ENCODE data around the gene STAC3. TPM values are rescaled to one million over a fixed set of nuclear protein-coding genes. Genes with fewer than 3 reads are reported as not detected.

Gene STAC3
- total RNA-seq, 2 experiments from 2014 or later: 7.5 to 9.9 TPM

DNA sequence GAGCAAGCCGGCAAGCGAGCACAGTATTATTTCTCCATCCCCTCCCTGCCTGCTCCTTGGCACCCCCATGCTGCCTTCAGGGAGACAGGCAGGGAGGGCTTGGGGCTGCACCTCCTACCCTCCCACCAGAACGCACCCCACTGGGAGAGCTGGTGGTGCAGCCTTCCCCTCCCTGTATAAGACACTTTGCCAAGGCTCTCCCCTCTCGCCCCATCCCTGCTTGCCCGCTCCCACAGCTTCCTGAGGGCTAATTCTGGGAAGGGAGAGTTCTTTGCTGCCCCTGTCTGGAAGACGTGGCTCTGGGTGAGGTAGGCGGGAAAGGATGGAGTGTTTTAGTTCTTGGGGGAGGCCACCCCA, 38.3 kb downstream of the STAC3 start:
- DNase-seq (no peak), ATAC-seq (no peak)
- H3K4me1 Mint-ChIP-seq (ENCODE audit: low read depth): peaks cover 35% of the 10 kb centered on the region
- H3K36me3 Mint-ChIP-seq (ENCODE audit: low read depth): no peaks in the 10 kb centered on the region
- H3K27me3 Mint-ChIP-seq (ENCODE audit: low read depth): peaks cover 36% of the 10 kb centered on the region
- POLR2A ChIA-PET: interaction anchor here (0.6 kb wide), 1 partner anchor 216 kb away, joined by 3 read pairs; no protein-coding TSS in a partner anchor
- no peaks in the 10 kb centered on the region for H3K9me3 Mint-ChIP-seq (ENCODE audit: insufficient read depth)
- H3K27ac Mint-ChIP-seq: no peak overlapping the region
- CTCF ChIA-PET: interaction anchor here (0.6 to 4.3 kb wide), 17 partner anchors 14 to 334 kb away, joined by 3 to 246 read pairs (median 9); partner anchors contain the start of genes DCTN2, GLI1, SHMT2 and STAC3
- H3K4me3 Mint-ChIP-seq: no peak overlapping the region

GRCh38 chr12:57211791-57212700, 38.9 kb downstream of the STAC3 start:
- ChIA-PET CTCF (interaction anchor here (1.1 to 4.3 kb wide), 7 partner anchors 15 to 241 kb away, joined by 3 to 246 read pairs (median 12); partner anchors contain the start of genes SHMT2 and STAC3), POLR2A (no interaction called here)
- no peaks in the 10 kb centered on the region for H3K36me3 Mint-ChIP-seq (ENCODE audit: low read depth)
- H3K9me3 Mint-ChIP-seq (ENCODE audit: insufficient read depth): no peaks in the 10 kb centered on the region
- peaks cover 30% of the 10 kb centered on the region for H3K27me3 Mint-ChIP-seq (ENCODE audit: low read depth)
- DNase-seq (no peak), ATAC-seq (no peak)
- H3K4me3 Mint-ChIP-seq: no peak overlapping the region
- H3K27ac Mint-ChIP-seq: no peak overlapping the region
- H3K4me1 Mint-ChIP-seq (ENCODE audit: low read depth): peaks cover 29% of the 10 kb centered on the region

DNA sequence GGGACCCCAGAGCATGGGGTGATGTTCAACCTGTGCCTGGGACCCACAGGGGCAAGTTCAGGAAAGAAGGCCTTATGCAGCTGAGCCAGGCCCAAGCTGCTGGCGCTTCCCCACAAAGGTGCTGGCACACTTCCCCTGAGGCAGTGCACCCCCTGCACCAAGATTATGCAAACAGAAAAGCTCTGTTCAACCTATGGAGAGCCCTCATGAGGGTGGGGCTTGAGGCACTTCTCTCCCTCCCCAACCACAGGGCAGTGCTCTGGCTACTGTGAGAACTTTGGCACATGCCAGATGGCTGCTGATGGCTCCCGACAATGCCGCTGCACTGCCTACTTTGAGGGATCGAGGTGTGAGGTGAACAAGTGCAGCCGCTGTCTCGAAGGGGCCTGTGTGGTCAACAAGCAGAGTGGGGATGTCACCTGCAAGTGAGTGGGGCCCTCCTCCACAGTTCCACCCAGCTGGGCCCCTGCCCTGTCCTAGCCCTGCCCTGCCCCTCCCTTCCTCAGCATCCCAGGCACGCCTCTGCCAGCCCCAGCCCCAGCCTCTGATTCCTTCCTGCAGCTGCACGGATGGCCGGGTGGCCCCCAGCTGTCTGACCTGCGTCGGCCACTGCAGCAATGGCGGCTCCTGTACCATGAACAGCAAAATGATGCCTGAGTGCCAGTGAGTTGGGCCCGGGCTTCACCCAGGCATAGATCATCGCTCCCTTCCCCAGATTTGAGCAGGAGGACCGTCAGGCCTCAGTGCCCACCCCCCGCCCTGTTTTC, 39.9 kb downstream of the STAC3 start:
- Mint-ChIP-seq H3K4me3 (no peak overlapping the region), H3K36me3 (ENCODE audit: low read depth) (no peaks in the 10 kb centered on the region), H3K27ac (no peak overlapping the region), H3K9me3 (ENCODE audit: insufficient read depth) (no peaks in the 10 kb centered on the region), H3K4me1 (ENCODE audit: low read depth) (peaks cover 28% of the 10 kb centered on the region), H3K27me3 (ENCODE audit: low read depth) (peaks cover 29% of the 10 kb centered on the region)
- ATAC-seq: no peak
- DNase-seq: no peak
- ChIA-PET POLR2A (interaction anchor here (0.5 kb wide), 1 partner anchor 137 kb away, joined by 3 read pairs; no protein-coding TSS in a partner anchor), CTCF (interaction anchor here (2.1 kb wide), 1 partner anchor 32 kb away, joined by 7 read pairs; no protein-coding TSS in a partner anchor)

- H3K9me3 Mint-ChIP-seq (ENCODE audit: insufficient read depth): no peaks in the 10 kb centered on the region
- H3K4me1 Mint-ChIP-seq (ENCODE audit: low read depth): peaks cover 22% of the 10 kb centered on the region
- CTCF ChIA-PET: interaction anchor here (2.1 kb wide), 1 partner anchor 32 kb away, joined by 7 read pairs; no protein-coding TSS in a partner anchor
Measured at GRCh38 chr12:57210461-57210860, 40.5 kb downstream of the STAC3 start.

GRCh38 chr12:57209916-57210315, 41.1 kb downstream of the STAC3 start:
- CTCF ChIA-PET: interaction anchor here (2.1 kb wide), 1 partner anchor 33 kb away, joined by 7 read pairs; no protein-coding TSS in a partner anchor
- H3K27ac Mint-ChIP-seq: no peak overlapping the region

More at GRCh38 chr12:57210461-57210860, 40.5 kb downstream of the STAC3 start:
- POLR2A ChIA-PET: no interaction called here
- H3K27me3 Mint-ChIP-seq (ENCODE audit: low read depth): peaks cover 22% of the 10 kb centered on the region
- DNase-seq (no peak), ATAC-seq (no peak)
- no peak overlapping the region for H3K4me3 Mint-ChIP-seq
- H3K27ac Mint-ChIP-seq: no peak overlapping the region
- no peaks in the 10 kb centered on the region for H3K36me3 Mint-ChIP-seq (ENCODE audit: low read depth)

GRCh38 chr12:57208631-57209282, 42.2 kb downstream of the STAC3 start:
- peaks cover 5% of the 10 kb centered on the region for H3K27me3 Mint-ChIP-seq (ENCODE audit: low read depth)
- CTCF ChIA-PET: interaction anchor here (1.3 kb wide), 1 partner anchor 34 kb away, joined by 5 read pairs; no protein-coding TSS in a partner anchor
- peaks cover 6% of the 10 kb centered on the region for H3K4me1 Mint-ChIP-seq (ENCODE audit: low read depth)
- H3K36me3 Mint-ChIP-seq (ENCODE audit: low read depth): no peaks in the 10 kb centered on the region
- ATAC-seq (no peak), DNase-seq (no peak)
- no peaks in the 10 kb centered on the region for H3K9me3 Mint-ChIP-seq (ENCODE audit: insufficient read depth)
- POLR2A ChIA-PET: interaction anchor here (0.6 to 0.9 kb wide), 2 partner anchors 152 to 220 kb away, joined by 3 to 5 read pairs; no protein-coding TSS in a partner anchor
- H3K4me3 Mint-ChIP-seq: no peak overlapping the region
- H3K27ac Mint-ChIP-seq: no peak overlapping the region

More at GRCh38 chr12:57209916-57210315, 41.1 kb downstream of the STAC3 start:
- H3K27me3 Mint-ChIP-seq (ENCODE audit: low read depth): peaks cover 17% of the 10 kb centered on the region
- ATAC-seq (no peak), DNase-seq (no peak)
- H3K36me3 Mint-ChIP-seq (ENCODE audit: low read depth): no peaks in the 10 kb centered on the region
- H3K4me3 Mint-ChIP-seq: no peak overlapping the region
- POLR2A ChIA-PET: no interaction called here
- H3K4me1 Mint-ChIP-seq (ENCODE audit: low read depth): peaks cover 17% of the 10 kb centered on the region
- no peaks in the 10 kb centered on the region for H3K9me3 Mint-ChIP-seq (ENCODE audit: insufficient read depth)

DNA sequence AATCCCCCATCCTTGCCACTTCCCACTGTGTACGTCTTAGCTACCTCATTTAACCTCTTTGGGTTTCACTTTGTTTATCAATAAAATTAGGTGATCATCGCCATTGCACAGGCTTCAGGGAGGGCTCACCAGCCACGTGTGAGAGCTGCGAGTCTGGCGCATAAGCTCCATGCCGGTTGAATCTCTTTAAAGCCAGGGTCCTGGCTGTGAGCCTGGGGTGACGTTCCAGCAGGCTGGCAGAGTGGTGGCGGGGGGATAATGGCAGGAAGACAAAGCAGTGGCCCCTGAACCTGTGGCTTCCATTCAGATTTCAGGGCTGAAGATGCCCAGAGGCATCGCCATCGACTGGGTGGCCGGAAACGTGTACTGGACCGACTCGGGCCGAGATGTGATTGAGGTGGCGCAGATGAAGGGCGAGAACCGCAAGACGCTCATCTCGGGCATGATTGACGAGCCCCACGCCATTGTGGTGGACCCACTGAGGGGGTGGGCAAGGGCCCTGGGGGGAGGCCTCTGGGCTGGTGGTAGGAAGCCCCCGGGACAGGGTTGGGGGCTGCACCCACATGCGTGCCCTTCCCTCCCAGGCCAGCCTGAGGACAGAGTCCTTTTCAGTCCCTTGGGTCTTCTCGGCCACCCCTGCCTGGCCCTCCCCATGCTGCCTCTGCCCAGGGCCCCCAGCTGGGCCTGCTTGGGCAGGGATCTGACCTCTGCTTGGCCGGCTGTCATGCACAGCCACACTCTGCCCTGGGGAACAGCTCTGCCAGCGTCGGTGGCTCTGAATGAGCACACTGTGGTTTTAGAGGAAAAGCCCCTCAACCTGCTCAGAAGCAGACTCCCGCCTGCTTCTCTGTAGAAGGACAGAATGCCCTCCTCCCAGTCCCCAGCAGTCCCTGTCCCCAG, 43.0 kb downstream of the STAC3 start:
- CTCF ChIA-PET: interaction anchor here (0.5 to 2.0 kb wide), 3 partner anchors 31 to 145 kb away, joined by 4 to 5 read pairs (median 4); no protein-coding TSS in a partner anchor
- no peaks in the 10 kb centered on the region for H3K36me3 Mint-ChIP-seq (ENCODE audit: low read depth)

DNA sequence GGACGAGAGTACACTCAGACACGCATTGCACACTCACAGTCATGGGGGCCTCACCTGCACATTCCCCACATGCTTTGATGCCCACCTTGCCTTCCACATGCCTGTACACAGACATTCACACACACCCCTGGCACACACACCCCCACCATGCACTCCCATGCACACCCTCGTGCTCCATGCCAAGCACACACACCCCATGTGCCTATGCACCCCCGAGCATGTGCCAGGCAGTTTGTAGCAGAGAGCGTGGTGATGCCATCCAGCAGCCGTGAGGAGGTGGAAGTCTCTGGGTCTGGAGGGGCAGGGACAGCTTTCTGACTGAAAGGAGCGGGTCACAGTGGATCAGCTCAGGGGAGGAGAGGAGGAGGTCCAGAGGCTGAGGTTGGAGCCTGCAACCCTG, 45.1 kb downstream of the STAC3 start:
- no peak for DNase-seq
- ChIA-PET CTCF (interaction anchor here (2.0 kb wide), 1 partner anchor 33 kb away, joined by 4 read pairs; no protein-coding TSS in a partner anchor), POLR2A (no interaction called here)
- no peak for ATAC-seq
- Mint-ChIP-seq H3K4me3 (no peak overlapping the region), H3K36me3 (ENCODE audit: low read depth) (no peaks in the 10 kb centered on the region), H3K27ac (no peak overlapping the region), H3K4me1 (ENCODE audit: low read depth) (no peaks in the 10 kb centered on the region), H3K9me3 (ENCODE audit: insufficient read depth) (no peaks in the 10 kb centered on the region), H3K27me3 (ENCODE audit: low read depth) (no peaks in the 10 kb centered on the region)

More for the DNA sequence above, 43.0 kb downstream of the STAC3 start:
- DNase-seq (no peak), ATAC-seq (no peak)
- Mint-ChIP-seq H3K27ac (no peak overlapping the region), H3K4me1 (ENCODE audit: low read depth) (no peaks in the 10 kb centered on the region), H3K4me3 (no peak overlapping the region), H3K9me3 (ENCODE audit: insufficient read depth) (no peaks in the 10 kb centered on the region), H3K27me3 (ENCODE audit: low read depth) (no peaks in the 10 kb centered on the region)
- POLR2A ChIA-PET: interaction anchor here (0.9 kb wide), 1 partner anchor 221 kb away, joined by 3 read pairs; no protein-coding TSS in a partner anchor

DNA sequence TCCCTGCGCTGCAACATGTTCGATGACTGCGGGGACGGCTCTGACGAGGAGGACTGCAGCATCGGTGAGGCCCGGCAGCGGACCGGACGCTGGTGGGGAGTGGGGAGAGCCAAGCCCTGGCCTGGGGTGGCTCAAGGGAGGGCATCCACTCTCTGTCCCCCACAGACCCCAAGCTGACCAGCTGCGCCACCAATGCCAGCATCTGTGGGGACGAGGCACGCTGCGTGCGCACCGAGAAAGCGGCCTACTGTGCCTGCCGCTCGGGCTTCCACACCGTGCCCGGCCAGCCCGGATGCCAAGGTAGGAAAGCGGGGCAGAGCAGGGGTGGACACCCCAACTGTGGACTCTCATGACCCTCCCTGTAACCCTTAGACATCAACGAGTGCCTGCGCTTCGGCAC, 45.8 kb downstream of the STAC3 start:
- POLR2A ChIA-PET: no interaction called here
- no peaks in the 10 kb centered on the region for H3K27me3 Mint-ChIP-seq (ENCODE audit: low read depth)
- CTCF ChIA-PET: no interaction called here
- H3K4me3 Mint-ChIP-seq: no peak overlapping the region
- H3K36me3 Mint-ChIP-seq (ENCODE audit: low read depth): no peaks in the 10 kb centered on the region
- no peaks in the 10 kb centered on the region for H3K9me3 Mint-ChIP-seq (ENCODE audit: insufficient read depth)
- H3K4me1 Mint-ChIP-seq (ENCODE audit: low read depth): no peaks in the 10 kb centered on the region
- DNase-seq (no peak), ATAC-seq (no peak)
- no peak overlapping the region for H3K27ac Mint-ChIP-seq

DNA sequence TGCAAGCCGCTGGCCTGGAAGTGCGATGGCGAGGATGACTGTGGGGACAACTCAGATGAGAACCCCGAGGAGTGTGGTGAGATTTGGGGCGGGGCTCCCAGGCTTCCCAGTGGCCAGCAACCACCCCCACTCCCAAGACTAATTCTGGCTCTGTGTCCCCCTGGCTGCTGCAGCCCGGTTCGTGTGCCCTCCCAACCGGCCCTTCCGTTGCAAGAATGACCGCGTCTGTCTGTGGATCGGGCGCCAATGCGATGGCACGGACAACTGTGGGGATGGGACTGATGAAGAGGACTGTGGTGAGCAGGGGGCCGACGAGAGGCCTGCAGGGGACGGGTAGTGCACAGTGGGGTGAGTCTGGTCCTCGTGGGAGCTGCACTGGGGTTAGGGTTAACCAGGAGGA, 46.5 kb downstream of the STAC3 start:
- CTCF ChIA-PET: no interaction called here
- Mint-ChIP-seq H3K4me1 (ENCODE audit: low read depth) (no peaks in the 10 kb centered on the region), H3K36me3 (ENCODE audit: low read depth) (no peaks in the 10 kb centered on the region), H3K27ac (no peak overlapping the region), H3K9me3 (ENCODE audit: insufficient read depth) (no peaks in the 10 kb centered on the region), H3K4me3 (no peak overlapping the region), H3K27me3 (ENCODE audit: low read depth) (no peaks in the 10 kb centered on the region)
- POLR2A ChIA-PET: no interaction called here
- no peak for DNase-seq
- no peak for ATAC-seq

All from activated CD8-positive, alpha-beta T cell treated with anti-CD3 and anti-CD28 coated beads, Interleukin-2, amount 10 ng/mL, durations not matched to agents 7 days and 5 days (primary cell).